ENCODE data around the gene NEK11. TPM values are rescaled to one million over a fixed set of nuclear protein-coding genes. Genes with fewer than 3 reads are reported as not detected.
A peak's percentile ranks its signal among the peaks of the same experiment; 100 is the strongest.

Gene NEK11
- polyA plus RNA-seq, 10 donors: 6.5 to 9.8 (median 8.2) TPM

GRCh38 chr3:131223373-131224289 is 197.0 kb downstream of the NEK11 start:
- DNase-seq: no peak

GRCh38 chr3:131224886-131225550 is 198.3 kb downstream of the NEK11 start:
- no peak for DNase-seq

DNA sequence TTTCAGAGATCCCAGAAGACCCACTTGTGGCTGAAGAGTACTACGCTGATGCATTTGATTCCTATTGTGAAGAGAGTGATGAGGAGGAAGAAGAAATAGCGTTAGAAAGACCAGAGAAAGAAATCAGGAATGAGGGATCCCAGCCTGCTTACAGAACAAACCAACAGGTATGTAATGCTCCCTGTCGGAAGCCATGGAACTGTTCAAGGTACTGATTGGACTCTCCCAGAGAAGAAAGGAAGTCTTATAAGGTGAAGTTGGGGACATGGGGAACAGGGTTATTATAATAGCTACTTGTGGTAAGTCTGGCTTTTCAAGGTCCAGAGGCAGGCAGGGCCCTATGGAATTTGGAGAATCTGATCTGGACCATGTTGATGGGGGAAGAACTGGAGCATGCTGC is 201.8 kb downstream of the NEK11 start:
- no peak for DNase-seq

DNA sequence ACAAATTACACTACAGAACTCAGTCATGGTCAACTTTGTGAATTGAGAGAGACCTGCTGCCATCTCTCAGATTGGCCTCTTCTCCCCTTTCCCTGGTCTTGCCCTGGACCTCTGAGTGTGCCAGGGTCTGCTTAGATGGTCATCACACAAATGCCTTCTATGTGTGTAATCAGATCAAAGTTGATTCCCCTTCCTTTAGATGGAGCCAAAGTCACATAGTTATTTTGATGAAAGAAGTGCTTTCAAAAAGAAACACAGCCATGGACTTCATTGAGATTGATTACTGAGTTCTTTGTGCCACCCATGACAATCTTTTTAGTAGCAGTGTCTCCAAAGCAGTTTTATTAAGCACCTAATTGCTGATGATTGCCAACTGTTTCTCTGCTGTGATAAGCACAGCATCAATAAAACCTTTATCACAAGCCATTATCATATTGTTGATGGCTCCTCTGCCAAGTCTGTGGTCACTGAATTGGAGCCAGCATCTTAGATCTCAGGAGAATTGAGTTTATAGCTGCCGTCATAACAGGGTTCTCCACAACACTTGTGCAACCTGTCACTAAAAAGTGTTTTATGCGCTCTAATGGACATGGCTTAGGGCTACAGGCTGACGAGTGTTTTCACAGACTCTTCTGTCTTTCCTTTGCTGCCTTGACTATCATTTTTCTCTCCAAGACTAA is 205.2 kb downstream of the NEK11 start:
- DNase-seq: no peak

GRCh38 chr3:131232711-131233267 is 206.1 kb downstream of the NEK11 start:
- no peak for DNase-seq

GRCh38 chr3:131233900-131234668 is 207.4 kb downstream of the NEK11 start:
- peak; percentile 37 to 48 (median 38) for DNase-seq

DNA sequence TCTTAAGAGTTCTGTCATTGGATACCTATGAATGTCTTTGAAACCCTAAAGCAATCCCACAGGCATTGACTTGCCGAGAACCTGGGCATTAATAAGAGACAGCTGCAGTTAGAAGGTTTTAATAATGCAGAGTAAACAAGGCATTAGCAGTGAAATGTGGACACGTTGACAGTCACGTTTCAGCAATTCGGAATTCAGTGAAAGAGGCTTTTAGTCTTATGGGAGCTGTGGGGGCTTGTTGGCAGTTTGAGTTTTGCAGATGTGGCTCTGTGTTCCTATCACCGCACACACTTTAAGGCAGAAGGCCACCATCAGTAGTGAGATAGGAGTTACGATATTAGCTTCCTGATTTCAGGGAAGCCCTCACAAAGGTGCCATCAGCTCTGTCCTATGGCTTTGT is 209.7 kb downstream of the NEK11 start:
- DNase-seq: peak in 1 of 3 donors; percentile 8

GRCh38 chr3:131238496-131238895 is 211.8 kb downstream of the NEK11 start:
- DNase-seq: no peak

DNA sequence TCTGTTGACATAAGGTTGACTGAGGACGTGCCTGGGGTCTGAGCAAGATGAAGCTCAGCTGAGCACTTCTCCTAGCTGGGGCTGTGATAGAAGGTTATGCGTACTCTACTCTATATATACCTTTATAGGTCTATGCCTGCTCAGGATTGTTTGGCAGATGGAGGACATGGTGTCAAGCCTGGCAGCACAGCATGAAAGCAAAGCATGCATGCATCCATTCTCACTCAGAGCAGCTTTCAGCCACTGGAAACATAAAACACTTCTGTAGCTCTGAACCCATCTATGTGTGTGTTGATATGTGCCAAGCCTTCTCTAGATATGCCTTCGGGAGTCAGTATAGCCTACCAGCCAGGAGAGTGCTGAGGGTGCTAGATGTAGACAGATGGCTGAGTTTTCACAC is 212.6 kb downstream of the NEK11 start:
- no peak for DNase-seq

GRCh38 chr3:131242201-131242600 is 215.5 kb downstream of the NEK11 start:
- DNase-seq: no peak

DNA sequence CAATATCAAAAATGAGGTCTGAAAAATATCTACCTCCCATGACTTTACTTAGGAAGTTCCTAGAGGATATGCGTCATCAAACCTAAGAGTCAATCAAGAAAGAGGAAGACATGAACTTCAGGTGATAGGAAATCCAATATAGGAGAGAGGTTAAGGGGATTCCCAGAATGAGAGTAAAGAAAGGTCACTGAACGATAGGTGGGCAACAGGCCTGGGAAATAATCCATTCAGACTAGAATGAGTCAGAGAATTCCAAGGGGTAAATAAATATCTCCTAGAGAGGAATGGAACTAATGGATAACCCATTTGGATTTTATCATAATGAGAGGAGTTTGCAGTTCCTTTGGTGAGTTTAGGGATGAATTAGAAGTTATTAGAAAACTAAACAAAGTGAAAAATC is 223.8 kb downstream of the NEK11 start:
- no peak for DNase-seq

DNA sequence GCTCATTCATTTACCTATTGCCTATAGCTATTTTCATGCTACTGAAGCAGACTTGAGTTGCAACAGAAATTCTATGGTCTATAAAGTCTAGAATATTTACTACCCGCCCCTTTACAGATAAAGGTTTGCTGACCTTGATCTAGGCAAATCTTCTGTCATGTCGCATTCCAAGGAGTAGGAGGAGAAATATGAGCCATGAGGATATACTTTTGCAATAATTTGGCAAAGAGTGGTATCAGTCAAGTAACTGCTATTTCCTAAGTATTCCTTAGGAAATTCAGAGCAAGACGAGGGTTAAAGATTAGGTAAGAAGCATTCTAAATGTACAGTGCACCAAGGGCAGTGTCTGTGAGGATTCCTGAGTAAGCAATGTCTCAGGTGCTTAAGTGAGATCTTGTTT is 233.8 kb downstream of the NEK11 start:
- no peak for DNase-seq

DNA sequence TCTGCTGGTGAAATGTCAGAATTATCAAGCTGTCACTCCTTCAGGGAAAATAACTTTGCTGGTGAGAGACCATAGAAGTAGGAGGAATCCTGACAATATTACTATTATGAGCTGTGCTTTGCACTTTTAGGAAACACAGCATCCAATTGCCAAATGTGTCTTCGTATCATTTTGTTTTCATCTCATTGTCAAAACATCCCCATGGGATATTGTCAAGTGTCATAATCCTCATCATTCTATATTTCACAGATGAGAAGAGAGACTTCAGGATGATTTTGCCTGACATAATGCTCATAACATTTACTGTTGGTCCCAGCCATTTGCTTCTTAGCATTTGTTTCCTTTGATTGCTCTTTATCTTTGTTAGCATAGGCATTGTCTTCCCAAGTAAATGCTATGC is 234.4 kb downstream of the NEK11 start:
- DNase-seq: no peak

- DNase-seq: no peak
Observed at GRCh38 chr3:131275556-131275955, 248.9 kb downstream of the NEK11 start.

- DNase-seq: no peak
Observed at GRCh38 chr3:131277836-131278497, 251.3 kb downstream of the NEK11 start.

DNA sequence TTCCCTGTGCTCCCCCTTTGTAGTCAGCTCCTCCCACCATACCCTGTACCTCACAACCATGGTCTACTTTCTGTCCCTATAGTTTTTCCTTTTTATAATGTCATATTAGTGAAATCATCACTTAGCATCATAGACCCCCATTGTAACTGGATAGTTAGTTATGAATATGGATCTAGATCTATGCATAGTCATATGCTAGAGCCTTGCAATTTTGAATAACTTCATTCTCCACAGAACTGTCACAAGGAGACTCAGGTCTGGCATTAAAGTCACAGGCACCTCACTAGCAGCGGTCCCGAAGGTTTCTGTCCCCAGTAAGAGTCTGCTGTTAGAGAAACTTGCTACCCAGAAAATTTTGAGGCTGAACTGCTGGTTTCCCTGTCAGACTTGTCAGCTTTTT is 252.9 kb downstream of the NEK11 start:
- no peak for DNase-seq

GRCh38 chr3:131282379-131282778 is 255.7 kb downstream of the NEK11 start:
- DNase-seq: peak; percentile 5 to 21 (median 17)

GRCh38 chr3:131282967-131283366 is 256.3 kb downstream of the NEK11 start:
- DNase-seq: no peak

GRCh38 chr3:131283862-131284261 is 257.2 kb downstream of the NEK11 start:
- DNase-seq: peak in 1 of 3 donors; percentile 6

DNA sequence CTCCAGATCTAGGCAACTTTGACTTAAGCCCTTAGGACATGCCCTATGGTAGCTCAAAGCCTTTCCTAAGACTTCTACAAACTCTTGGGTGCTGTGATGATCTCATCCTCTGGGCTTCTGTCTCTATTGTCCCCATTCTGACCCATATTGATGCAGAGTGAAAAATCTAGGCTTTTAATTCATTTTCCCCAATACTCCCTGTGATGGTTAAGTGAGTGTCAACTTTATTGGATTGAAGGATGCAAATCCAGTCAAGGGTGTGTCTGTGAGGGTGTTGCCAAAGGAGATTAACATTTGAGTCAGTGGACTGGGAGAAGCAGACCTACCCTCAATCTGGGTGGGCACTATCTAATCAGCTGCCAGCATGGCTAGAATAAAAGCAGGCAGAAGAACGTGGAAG is 257.6 kb downstream of the NEK11 start:
- DNase-seq: no peak

DNA sequence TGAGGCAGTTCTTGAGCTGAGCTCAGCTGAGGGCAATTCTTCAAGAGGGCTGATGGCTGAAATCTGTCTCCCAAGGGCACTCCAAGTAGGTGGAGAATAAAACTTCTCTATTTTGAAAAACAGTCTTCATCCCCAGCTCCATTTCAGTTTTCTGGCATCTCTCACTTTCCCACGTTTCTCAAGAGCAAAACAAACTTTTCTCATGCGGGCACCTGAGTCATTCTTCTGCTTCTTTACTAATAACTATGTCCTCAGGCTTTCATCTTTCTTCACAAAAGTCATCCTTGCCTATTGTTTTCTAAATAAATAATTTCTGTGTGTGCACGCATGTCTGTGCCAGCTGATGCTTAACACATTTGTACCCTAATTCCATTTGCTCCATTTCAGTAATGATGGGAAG is 258.8 kb downstream of the NEK11 start:
- no peak for DNase-seq

Measured in muscle of back (tissue), 11 donors.